GM10847 (cell line): ENCODE results near the gene MCCC1.

Source experiments
- POLR2A ChIP-seq: IDR thresholded peaks from 2 replicates; pipeline ENCODE4 v1.6.1; 2011; ENCODE audit not compliant: insufficient read length; ENCODE audit errors: extremely low read depth

MCCC1 gene

DNA sequence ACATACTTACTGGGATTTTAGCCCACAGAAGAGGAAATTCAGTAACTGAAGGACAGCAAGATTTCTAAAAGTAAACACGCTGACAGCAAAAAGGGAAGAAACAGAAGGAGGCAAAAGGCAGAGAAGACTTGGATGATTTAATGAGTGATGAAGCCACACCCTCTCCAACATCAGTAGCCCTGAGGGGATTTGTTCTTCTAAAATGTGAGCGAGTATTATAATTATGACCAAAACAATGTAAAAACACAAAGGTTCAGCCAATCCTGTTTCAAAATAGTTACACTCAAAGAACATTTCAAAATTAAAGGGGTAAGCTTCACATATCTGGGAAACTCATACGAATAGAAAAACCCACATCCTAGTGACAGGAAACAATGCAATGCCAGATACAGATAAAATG, 25.0 kb downstream of the MCCC1 start:
- TF ChIP-seq POLR2A = no peak

DNA sequence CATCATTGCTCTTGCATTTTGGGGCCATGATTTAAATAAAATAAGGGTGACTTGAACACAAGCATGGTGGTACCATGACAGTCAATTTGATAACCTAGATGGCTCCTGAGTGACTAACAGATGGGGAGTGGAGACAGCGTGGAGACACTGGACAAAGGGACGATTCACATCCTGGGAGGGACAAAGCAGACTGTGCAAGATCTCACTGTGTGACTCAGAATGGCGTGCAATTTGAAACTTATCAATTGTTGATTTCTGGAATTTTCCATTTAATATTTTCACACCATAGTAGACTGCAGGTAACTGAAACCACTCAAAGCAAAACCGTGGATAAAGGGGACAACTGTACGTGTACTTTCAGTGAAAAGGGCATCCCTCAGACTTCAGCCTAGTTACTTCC, 25.5 kb downstream of the MCCC1 start:
- no peak for TF ChIP-seq POLR2A

DNA sequence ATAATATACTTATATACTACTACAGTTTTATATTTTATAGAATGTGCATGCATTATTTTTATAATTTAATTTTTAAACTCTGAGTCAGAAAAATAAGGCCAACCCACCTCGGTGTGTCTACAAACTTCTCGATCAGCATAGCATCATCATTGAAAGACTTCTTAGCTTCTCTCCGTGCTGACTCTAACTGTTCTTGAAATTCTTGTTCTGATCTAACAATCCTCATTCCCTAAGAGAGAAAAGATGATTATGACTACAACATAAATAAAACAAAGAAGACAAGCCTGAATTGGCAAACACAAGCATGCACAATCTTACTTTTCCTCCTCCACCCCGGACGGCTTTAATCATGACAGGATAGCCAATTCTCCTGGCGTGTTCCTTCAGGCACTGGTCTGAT, 28.4 kb downstream of the MCCC1 start:
- no peak for TF ChIP-seq POLR2A

GRCh38 chr3:183069086-183069485, 30.2 kb downstream of the MCCC1 start:
- TF ChIP-seq POLR2A = no peak

DNA sequence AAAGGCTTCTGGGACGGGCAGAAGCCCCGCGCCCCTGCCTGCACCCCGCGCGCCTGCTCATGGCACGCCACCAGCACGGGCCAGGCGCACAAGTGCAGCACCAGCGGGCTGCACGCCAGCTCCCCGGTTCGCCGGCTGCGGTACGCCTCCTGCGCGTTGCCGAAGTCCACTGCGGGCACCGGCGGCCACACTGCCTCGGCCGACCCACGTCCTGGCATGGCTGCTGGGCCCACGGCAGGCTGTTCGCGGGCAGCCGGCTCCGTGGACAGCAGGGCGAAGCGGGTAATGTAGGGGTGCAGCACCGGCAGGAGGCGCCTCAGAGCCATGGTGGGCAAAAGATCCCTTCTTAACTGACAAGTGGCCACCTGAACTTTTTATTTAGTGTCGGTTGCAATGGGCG, 34.8 kb downstream of the MCCC1 start:
- no peak for TF ChIP-seq POLR2A

- TF ChIP-seq POLR2A = no peak
Measured at GRCh38 chr3:183061391-183062172, 37.7 kb downstream of the MCCC1 start.

GRCh38 chr3:183058351-183058750, 40.9 kb downstream of the MCCC1 start:
- no peak for TF ChIP-seq POLR2A

DNA sequence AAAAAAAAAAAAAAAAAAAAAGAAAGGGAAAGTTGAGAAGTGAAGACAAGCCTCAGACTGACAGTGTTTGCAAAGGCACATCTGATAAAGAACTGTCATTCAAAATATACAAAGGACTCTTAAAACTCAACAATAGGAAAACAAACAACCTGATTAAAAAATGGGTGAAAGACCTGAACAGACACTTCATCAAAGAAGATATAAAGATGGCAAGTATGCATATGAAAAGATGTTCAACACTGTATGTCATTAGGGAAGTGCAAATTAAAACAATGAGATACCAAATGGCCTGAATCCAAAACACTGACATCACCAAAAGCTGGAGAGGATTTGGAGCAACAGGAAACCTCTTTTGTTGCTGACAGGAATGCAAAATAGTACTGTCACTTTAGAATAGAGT, 48.6 kb downstream of the MCCC1 start:
- no peak for TF ChIP-seq POLR2A

GRCh38 chr3:183046883-183047282, 52.4 kb downstream of the MCCC1 start:
- TF ChIP-seq POLR2A = no peak

DNA sequence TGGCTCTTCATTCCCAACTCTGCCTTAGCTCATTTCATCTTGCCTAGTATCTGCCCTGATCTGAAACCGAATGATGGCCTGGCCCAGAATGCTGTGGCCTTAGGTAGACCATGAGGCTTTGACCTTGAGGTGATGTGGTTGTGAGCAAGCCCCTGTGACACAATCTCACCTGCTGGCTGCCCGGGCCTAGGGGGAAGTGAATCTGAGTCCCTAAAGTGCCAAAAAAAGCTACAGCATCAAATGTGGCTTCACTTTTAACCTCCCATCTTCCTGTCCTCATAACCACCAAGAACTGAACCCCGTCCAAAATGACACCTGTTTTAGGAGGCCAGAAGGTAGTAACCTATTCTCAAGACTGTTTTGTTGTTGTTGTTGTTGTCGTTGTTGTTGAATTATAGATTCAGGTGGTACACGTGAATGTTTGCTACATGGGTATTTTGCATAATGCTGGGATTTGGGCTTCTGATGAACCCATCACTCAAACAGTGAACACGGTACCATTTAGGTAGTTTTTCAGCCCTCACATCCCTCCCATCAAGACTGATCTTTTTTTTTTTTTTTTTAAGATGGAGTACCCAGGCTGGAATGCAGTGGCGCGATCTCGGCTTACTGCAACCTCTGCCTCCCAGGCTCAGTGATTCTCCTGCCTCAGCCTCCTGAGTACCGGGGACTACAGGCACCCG, 54.6 kb downstream of the MCCC1 start:
- no peak for TF ChIP-seq POLR2A

GRCh38 chr3:183038757-183039156, 60.5 kb downstream of the MCCC1 start:
- TF ChIP-seq POLR2A = no peak

GRCh38 chr3:183038221-183038620, 61.1 kb downstream of the MCCC1 start:
- TF ChIP-seq POLR2A = no peak

GRCh38 chr3:183033746-183034145, 65.5 kb downstream of the MCCC1 start:
- TF ChIP-seq POLR2A = no peak

DNA sequence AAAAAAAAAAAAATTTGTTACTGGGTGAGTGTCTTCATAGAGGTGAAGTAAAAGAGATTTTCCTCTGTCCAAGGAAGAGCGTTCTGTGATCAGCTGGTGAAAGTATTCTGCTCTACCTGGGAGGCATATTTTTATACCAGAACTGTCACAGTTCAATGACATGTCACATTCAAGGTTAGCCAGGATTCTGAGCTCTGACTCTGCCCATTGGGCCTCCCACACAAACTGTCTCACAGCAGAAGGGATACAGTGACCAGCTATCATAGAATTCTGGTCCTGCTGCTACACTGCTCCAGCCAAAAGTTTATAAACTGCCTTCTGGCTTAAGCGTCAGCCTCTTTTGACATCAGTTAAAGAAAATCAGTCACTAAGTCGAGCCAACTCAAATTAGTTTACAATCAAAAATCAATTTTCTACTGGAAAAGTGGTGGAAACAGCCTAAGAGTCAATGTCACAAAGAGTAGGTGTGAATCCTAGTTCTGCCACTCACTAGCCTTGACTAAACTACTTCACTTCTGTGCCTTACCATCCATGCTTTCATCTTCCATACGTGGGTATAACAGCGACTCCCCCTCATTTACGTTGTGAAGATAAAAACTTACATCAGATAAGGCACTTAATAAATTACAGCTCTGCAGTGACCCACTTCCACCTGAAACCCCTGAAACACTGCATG, 66.3 kb downstream of the MCCC1 start:
- no peak for TF ChIP-seq POLR2A

GRCh38 chr3:183031826-183032225, 67.5 kb downstream of the MCCC1 start:
- no peak for TF ChIP-seq POLR2A

- TF ChIP-seq POLR2A = no peak
Measured at GRCh38 chr3:183028416-183028815, 70.9 kb downstream of the MCCC1 start.
